Measurements from ENCODE around the gene GSX1.
"Not testable (repeated sequence)": the region's sequence is repeated elsewhere in the genome, so short reads cannot be mapped to it uniquely, and the experiment has no call there.

Gene GSX1

GRCh38 chr13:27792393-27793218 is at the start of gene GSX1:
Gene GSX1, plus strand, starts transcription at chr13:27792483. Its CDS starts 208 bp downstream, at chr13:27792691.
- DNase-seq (ENCODE audit: extremely low read depth, low read depth) = no peak
- no peak for TF ChIP-seq CTCF (IDR thresholded peaks at IDR 0.05; ENCODE audit: low read depth, low read length)

DNA sequence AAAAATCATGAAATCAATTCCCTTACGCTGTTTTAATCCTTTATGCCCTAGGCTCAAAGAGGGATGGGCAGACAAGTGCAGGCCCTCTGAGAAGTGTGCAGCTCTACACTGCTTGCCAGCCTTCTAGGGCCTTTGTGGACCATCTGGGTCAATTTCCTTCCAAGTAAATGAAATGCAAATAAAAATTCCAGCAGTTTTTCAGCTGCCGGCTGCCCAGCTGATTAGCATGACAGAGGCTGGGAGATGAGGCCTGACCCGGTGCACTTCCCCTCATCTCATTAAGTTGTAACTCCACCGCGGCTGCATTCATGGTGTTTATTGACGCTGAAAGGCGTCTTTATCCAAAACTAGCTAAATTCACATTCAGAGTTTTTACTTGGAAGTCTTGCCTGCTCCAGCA is 47.5 kb upstream of the GSX1 start:
- no peak for DNase-seq (ENCODE audit: extremely low read depth, low read depth)
- no peak for TF ChIP-seq CTCF (IDR thresholded peaks at IDR 0.05; ENCODE audit: low read depth, low read length)

- no peak for DNase-seq (ENCODE audit: extremely low read depth, low read depth)
- TF ChIP-seq CTCF (IDR thresholded peaks at IDR 0.05; ENCODE audit: low read depth, low read length) = no peak
Observed at GRCh38 chr13:27745301-27745700, 47.0 kb upstream of the GSX1 start.

GRCh38 chr13:27748143-27748542 is 44.1 kb upstream of the GSX1 start:
- DNase-seq (ENCODE audit: extremely low read depth, low read depth) = not testable (repeated sequence)

GRCh38 chr13:27751953-27752532 is 40.2 kb upstream of the GSX1 start:
- no peak for TF ChIP-seq CTCF (IDR thresholded peaks at IDR 0.05; ENCODE audit: low read depth, low read length)
- DNase-seq (ENCODE audit: extremely low read depth, low read depth) = no peak

DNA sequence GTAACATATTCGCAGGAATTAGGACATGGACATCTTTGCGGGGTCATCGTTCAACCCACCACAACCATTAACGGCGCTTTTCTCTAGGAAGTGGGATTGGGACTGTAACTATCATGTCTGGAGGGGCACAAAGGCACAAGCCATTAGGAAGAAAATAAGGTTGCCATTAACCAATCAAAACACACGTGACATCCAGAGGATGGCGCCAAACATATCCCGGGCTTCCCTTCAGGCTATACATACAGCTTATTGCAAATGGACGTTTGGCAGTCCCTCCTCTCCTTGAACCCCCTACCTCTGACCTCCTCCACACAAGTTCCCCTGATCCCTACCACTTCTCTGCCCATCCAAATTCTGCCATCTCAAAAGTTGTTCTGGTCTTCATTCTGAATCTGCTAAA is 26.6 kb upstream of the GSX1 start:
- DNase-seq (ENCODE audit: extremely low read depth, low read depth) = no peak
- no peak for TF ChIP-seq CTCF (IDR thresholded peaks at IDR 0.05; ENCODE audit: low read depth, low read length)

DNA sequence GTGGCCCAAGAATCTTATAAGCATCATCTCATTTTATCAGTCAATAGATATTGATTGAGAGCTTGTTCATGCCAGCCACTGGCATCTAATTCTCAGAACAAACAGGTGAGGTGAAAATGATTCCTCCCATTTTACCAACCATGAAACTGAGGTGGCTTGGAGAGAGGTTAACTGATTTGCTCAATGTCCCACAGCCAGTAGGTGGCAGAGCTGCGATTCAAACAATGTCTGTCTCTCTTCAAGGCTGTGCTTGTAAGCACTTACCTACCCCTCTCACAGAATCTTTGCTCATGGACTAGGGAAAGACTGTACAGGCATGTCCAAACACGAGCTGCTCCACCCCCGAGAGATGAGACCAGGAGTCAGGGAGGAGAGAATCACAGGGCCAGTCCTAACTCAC is 21.5 kb upstream of the GSX1 start:
- peak; percentile 24 for TF ChIP-seq CTCF (IDR thresholded peaks at IDR 0.05; ENCODE audit: low read depth, low read length)
- no peak for DNase-seq (ENCODE audit: extremely low read depth, low read depth)

Data from AG09319 (cell line).